HepG2 (cell line): Measurements from ENCODE around the gene NPC2. TPM values are rescaled to one million over a fixed set of nuclear protein-coding genes. Genes with fewer than 3 reads are reported as not detected.

Experiments
- ATAC-seq: fragments of 200-7000 bp; cut with Tn5 transposase; 3 replicates; pipeline ENCODE4 v1.9.1; 2020; ENCODE audit warnings: mild to moderate bottlenecking, moderate library complexity
- BruUV-seq: library from RNA; stranded (reverse); fragments of 400-500 nt; replicated peaks from 2 replicates; lab custom pipeline; 2021; lab: Mats Ljungman, UMichigan
- CTCF ChIA-PET: fragments of 300-600 bp; formaldehyde crosslinking; extraction: SDS; loops from one replicate; lab custom pipeline; 2021; ENCODE audit warnings: low total read pairs, inconsistent platforms, low intra/inter-chr PET ratio; lab: Yijun Ruan, JAX
- POLR2A ChIA-PET: fragments of 350-600 bp; sonication (Branson Sonifier 250); formaldehyde crosslinking; loops from one replicate; lab custom pipeline; 2020; ENCODE audit warnings: antibody characterized with exemption, inconsistent platforms; lab: Yijun Ruan, JAX
- DNase-seq: peaks from one replicate; pipeline ENCODE4 v3.0.0-alpha.2; 2015; ENCODE audit warnings: low spot score
- FAIRE-seq: peaks from 3 replicates; lab custom pipeline; 2011; peaks lifted over from hg19 to GRCh38; lab: Jason Lieb, UNC
- H2AFZ ChIP-seq: one replicate; pipeline ENCODE4 v1.6.1; 2011; ENCODE audit warnings: low read length, inconsistent platforms
- H3K27ac ChIP-seq: fragments of 300-600 bp; 3 replicates; pipeline ENCODE4 v1.8.0; 2011; ENCODE audit warnings: mixed run types, mild to moderate bottlenecking, mixed read lengths, low read length, inconsistent platforms; ENCODE audit not compliant: insufficient read depth; ENCODE audit errors: extremely low read length
- H3K27me3 ChIP-seq, 2 experiments: fragments of 200-600 bp in 1 of 2; 2 replicates in 1 of 2; 3 replicates in 1 of 2; pipeline versions ENCODE4 v1.6.0 to v1.8.0; 2011; ENCODE audit warnings: low read length in 2 of 2, mild to moderate bottlenecking in 2 of 2, moderate library complexity in 2 of 2, inconsistent platforms in 1 of 2; ENCODE audit not compliant: insufficient read depth in 2 of 2, control insufficient read depth in 1 of 2
- H3K36me3 ChIP-seq, 2 experiments: fragments of 200-600 bp in 1 of 2; replicated peaks in 1 of 2; 2 replicates in 1 of 2; 3 replicates in 1 of 2; pipeline versions ENCODE4 v1.5.1 to v1.8.0; 2011; ENCODE audit warnings: low read length in 2 of 2, inconsistent platforms in 1 of 2; ENCODE audit not compliant: insufficient read depth in 2 of 2, control insufficient read depth in 1 of 2
- H3K4me1 ChIP-seq: 2 replicates; pipeline ENCODE4 v1.5.1; 2012; ENCODE audit warnings: low read length, inconsistent platforms; ENCODE audit not compliant: insufficient read depth
- H3K4me2 ChIP-seq: 2 replicates; pipeline ENCODE4 v1.6.0; 2011; ENCODE audit warnings: low read depth, low read length, inconsistent platforms
- H3K4me3 ChIP-seq, 3 experiments: fragments of 200-600 bp in 1 of 3; sonication (generic), shearing (Covaris generic) in 1 of 3; replicated peaks in 1 of 3; 2 replicates each; pipeline ENCODE4 v1.5.1; 2011 to 2016; ENCODE audit warnings: low read length in 3 of 3, inconsistent platforms in 2 of 3, low read depth in 2 of 3, mild to moderate bottlenecking in 2 of 3, control low read depth in 1 of 3, mixed read lengths in 1 of 3; ENCODE audit not compliant: insufficient read depth in 1 of 3
- H3K79me2 ChIP-seq: one replicate; pipeline ENCODE4 v1.6.1; 2011; ENCODE audit warnings: low read length, inconsistent platforms; ENCODE audit not compliant: insufficient read depth
- H3K9ac ChIP-seq: 2 replicates; pipeline ENCODE4 v1.6.0; 2011; ENCODE audit warnings: mild to moderate bottlenecking, low read depth, low read length, inconsistent platforms; ENCODE audit not compliant: insufficient read depth
- H3K9me3 ChIP-seq: 2 replicates; pipeline ENCODE4 v1.5.1; 2012; ENCODE audit warnings: mild to moderate bottlenecking, low read length
- H4K20me1 ChIP-seq: 2 replicates; pipeline ENCODE4 v1.6.0; 2011; ENCODE audit warnings: inconsistent platforms, mild to moderate bottlenecking, low read length, moderate library complexity; ENCODE audit not compliant: insufficient read depth
- ASH2L ChIP-seq: fragments of 300-600, 200-600 bp; sonication (generic); IDR thresholded peaks from 2 replicates; pipeline ENCODE4 v1.7.0; 2017; ENCODE audit warnings: low read depth, mild to moderate bottlenecking, moderate library complexity, mixed read lengths, low read length; ENCODE audit not compliant: insufficient read length
- HNRNPUL1 ChIP-seq: fragments of 200-400 bp; formaldehyde crosslinking; IDR thresholded peaks from 2 replicates; pipeline ENCODE4 v1.6.1; 2017; ENCODE audit warnings: low read depth, mild to moderate bottlenecking, low read length, moderate library complexity
- MNT ChIP-seq: fragments of 450-650 bp; IDR thresholded peaks from 2 replicates; pipeline ENCODE4 v1.6.1; 2016
- MXI1 ChIP-seq: IDR thresholded peaks from 3 replicates; pipeline ENCODE4 v1.6.1; 2012; ENCODE audit warnings: low read depth, low read length, inconsistent platforms, borderline replicate concordance
- NCOA5 ChIP-seq: sonication (generic); formaldehyde crosslinking; IDR thresholded peaks from 2 replicates; pipeline ENCODE4 v1.4.0; 2020; ENCODE audit warnings: missing genetic modification reagents
- RAD51 ChIP-seq: fragments of 450-650 bp; IDR thresholded peaks from 2 replicates; pipeline ENCODE4 v1.6.1; 2016; ENCODE audit warnings: borderline replicate concordance
- SIX4 ChIP-seq: sonication (generic); formaldehyde crosslinking; IDR thresholded peaks from 2 replicates; pipeline ENCODE4 v1.4.0; 2020; ENCODE audit warnings: missing genetic modification reagents
- SMAD3 ChIP-seq: sonication (generic); formaldehyde crosslinking; IDR thresholded peaks from 2 replicates; pipeline ENCODE4 v1.4.0; 2020; ENCODE audit warnings: missing genetic modification reagents
- SPEN ChIP-seq: sonication (generic); formaldehyde crosslinking; IDR thresholded peaks from 2 replicates; pipeline ENCODE4 v1.5.1; 2020; ENCODE audit warnings: low read depth, mild to moderate bottlenecking, missing genetic modification reagents
- ZNF251 ChIP-seq: sonication (generic); formaldehyde crosslinking; IDR thresholded peaks from 2 replicates; pipeline ENCODE4 v1.9.0; 2021; ENCODE audit warnings: mild to moderate bottlenecking, missing genetic modification reagents
- ZNF317 ChIP-seq: sonication (generic); formaldehyde crosslinking; IDR thresholded peaks from 2 replicates; pipeline ENCODE4 v1.5.0; 2020; ENCODE audit warnings: mild to moderate bottlenecking, missing genetic modification reagents
- ZNF326 ChIP-seq: sonication (generic); formaldehyde crosslinking; IDR thresholded peaks from 2 replicates; pipeline ENCODE4 v1.4.0; 2020; ENCODE audit warnings: missing genetic modification reagents, borderline replicate concordance
- ZNF33B ChIP-seq: sonication (generic); formaldehyde crosslinking; IDR thresholded peaks from 2 replicates; pipeline ENCODE4 v1.5.1; 2020; ENCODE audit warnings: mild to moderate bottlenecking, missing genetic modification reagents
- ZNF431 ChIP-seq: sonication (generic); formaldehyde crosslinking; IDR thresholded peaks from 2 replicates; pipeline ENCODE4 v1.9.0; 2022; ENCODE audit warnings: missing genetic modification reagents, low read depth, mild to moderate bottlenecking, borderline replicate concordance
- ZNF569 ChIP-seq: sonication (generic); formaldehyde crosslinking; IDR thresholded peaks from 2 replicates; pipeline ENCODE4 v1.5.0; 2020; ENCODE audit warnings: mild to moderate bottlenecking, missing genetic modification reagents, moderate library complexity, borderline replicate concordance
- ZNF766 ChIP-seq: sonication (generic); formaldehyde crosslinking; IDR thresholded peaks from 2 replicates; pipeline ENCODE4 v1.5.0; 2020; ENCODE audit warnings: missing genetic modification reagents, borderline replicate concordance
- WGBS: methylation state at CpG from one replicate; pipeline ENCODE4 v1.1.6; 2017; ENCODE audit warnings: low lambda C conversion rate; 5-methylcytosine and 5-hydroxymethylcytosine counted together
- in situ Hi-C: cut with HindIII; loops from 2 replicates; pipeline ENCODE4 v1.10.0; 2017; ENCODE audit warnings: low pct_unique_long_range_greater_than_20kb; ENCODE audit not compliant: extremely low pct_ligation_motif_present
- intact Hi-C: fragments of 100-400 bp; cut with micrococcal nuclease; formaldehyde crosslinking; loops from one replicate; pipeline ENCODE4 v1.10.0; 2022; ENCODE audit not compliant: unreplicated experiment
- polyA plus RNA-seq, 8 experiments: library from polyadenylated mRNA; depleted of rRNA in 3 of 8; stranded (reverse) in 7 of 8; unstranded in 1 of 8; fragments of >200 nt; fragmentation: Illumina TruSeq in 4 of 8; extraction: Trizol in 4 of 8; gene quantifications; 2 replicates each; pipeline versions ENCODE4 v1.2.1 to v1.2.3, GENCODE V29; 2011 to 2016; ENCODE audit warnings: low read depth in 4 of 8, missing spikeins in 1 of 8, mixed read lengths in 1 of 8; ENCODE audit not compliant: insufficient read depth in 1 of 8
- total RNA-seq, 5 experiments: library from RNA; depleted of rRNA; stranded (reverse); fragments of >200 nt; fragmentation: Illumina TruSeq; extraction: Trizol; gene quantifications; 2 replicates each; pipeline ENCODE4 v1.2.3, GENCODE V29; 2016; ENCODE audit warnings: low read depth in 1 of 5
- TF ChIP-seq, protein P1 (sequence below): IDR thresholded peaks from 2 replicates; pipeline ENCODE4 v1.6.1; 2016; ENCODE audit warnings: low read depth, missing genetic modification reagents, missing compliant biosample characterization

NPC2 gene
- total and polyA plus RNA-seq, 2 of the 13 experiments (the other 11 are each of a cell fraction or from before 2014, with no cell fraction given): 132 to 164 TPM

DNA sequence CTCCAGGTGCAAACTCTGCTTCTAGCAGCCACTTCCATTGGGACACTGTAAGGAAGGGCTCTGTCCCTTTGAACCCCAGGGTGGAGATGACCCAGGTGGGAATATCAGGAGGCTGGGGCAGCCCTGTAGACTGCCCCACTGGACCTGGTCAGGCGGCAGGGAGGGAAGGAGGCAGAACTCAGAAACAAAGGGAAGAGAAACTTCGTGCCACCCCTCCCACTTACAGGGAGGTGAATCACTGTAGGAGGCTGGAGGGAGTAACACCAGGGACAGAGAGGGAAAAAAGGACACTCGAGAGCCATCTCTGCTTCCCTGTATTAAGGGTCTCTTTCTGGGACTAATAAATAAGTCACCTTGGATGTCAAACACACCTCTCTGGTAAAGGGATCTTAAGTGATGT is 37.9 kb upstream of the NPC2 start:
- no peak overlapping the region for H3K4me3 ChIP-seq
- intact Hi-C loops: no loop called here
- no peak for ATAC-seq
- no peak for FAIRE-seq
- no peaks in the 10 kb centered on the region for H3K4me1 ChIP-seq
- ChIA-PET CTCF (no interaction called here), POLR2A (no interaction called here)
- H3K9ac ChIP-seq: no peak overlapping the region
- no peak overlapping the region for H3K27ac ChIP-seq
- no TSS peak for BruUV-seq
- no peaks in the 10 kb centered on the region for H3K36me3 ChIP-seq
- no peak overlapping the region for H3K4me2 ChIP-seq
- DNase-seq: no peak
- peaks cover 3 to 49% of the 10 kb centered on the region in 2 experiments; a peak in 4 of 5 replicates for H3K27me3 ChIP-seq
- no peaks in the 10 kb centered on the region for H4K20me1 ChIP-seq
- WGBS: 15% methylated on average over 3 of the region's 3 CpGs
- H3K9me3 ChIP-seq: no peaks in the 10 kb centered on the region
- no peak overlapping the region for H2AFZ ChIP-seq
- in situ Hi-C loops: no loop called here
- H3K79me2 ChIP-seq: no peaks in the 10 kb centered on the region
- TF ChIP-seq ZNF251 (CRISPR knock-in tag) (no peak), ZNF766 (CRISPR knock-in tag) (no peak), ZNF569 (no peak), SIX4 (CRISPR knock-in tag) (no peak), ZNF33B (no peak), HNRNPUL1 (no peak), RAD51 (no peak), ASH2L (no peak), ZNF326 (no peak), ZNF431 (no peak), SMAD3 (no peak), NCOA5 (no peak), MNT (no peak), MXI1 (no peak), SPEN (CRISPR knock-in tag) (no peak), ZNF317 (CRISPR knock-in tag) (no peak)
- TF ChIP-seq, protein P1, sequence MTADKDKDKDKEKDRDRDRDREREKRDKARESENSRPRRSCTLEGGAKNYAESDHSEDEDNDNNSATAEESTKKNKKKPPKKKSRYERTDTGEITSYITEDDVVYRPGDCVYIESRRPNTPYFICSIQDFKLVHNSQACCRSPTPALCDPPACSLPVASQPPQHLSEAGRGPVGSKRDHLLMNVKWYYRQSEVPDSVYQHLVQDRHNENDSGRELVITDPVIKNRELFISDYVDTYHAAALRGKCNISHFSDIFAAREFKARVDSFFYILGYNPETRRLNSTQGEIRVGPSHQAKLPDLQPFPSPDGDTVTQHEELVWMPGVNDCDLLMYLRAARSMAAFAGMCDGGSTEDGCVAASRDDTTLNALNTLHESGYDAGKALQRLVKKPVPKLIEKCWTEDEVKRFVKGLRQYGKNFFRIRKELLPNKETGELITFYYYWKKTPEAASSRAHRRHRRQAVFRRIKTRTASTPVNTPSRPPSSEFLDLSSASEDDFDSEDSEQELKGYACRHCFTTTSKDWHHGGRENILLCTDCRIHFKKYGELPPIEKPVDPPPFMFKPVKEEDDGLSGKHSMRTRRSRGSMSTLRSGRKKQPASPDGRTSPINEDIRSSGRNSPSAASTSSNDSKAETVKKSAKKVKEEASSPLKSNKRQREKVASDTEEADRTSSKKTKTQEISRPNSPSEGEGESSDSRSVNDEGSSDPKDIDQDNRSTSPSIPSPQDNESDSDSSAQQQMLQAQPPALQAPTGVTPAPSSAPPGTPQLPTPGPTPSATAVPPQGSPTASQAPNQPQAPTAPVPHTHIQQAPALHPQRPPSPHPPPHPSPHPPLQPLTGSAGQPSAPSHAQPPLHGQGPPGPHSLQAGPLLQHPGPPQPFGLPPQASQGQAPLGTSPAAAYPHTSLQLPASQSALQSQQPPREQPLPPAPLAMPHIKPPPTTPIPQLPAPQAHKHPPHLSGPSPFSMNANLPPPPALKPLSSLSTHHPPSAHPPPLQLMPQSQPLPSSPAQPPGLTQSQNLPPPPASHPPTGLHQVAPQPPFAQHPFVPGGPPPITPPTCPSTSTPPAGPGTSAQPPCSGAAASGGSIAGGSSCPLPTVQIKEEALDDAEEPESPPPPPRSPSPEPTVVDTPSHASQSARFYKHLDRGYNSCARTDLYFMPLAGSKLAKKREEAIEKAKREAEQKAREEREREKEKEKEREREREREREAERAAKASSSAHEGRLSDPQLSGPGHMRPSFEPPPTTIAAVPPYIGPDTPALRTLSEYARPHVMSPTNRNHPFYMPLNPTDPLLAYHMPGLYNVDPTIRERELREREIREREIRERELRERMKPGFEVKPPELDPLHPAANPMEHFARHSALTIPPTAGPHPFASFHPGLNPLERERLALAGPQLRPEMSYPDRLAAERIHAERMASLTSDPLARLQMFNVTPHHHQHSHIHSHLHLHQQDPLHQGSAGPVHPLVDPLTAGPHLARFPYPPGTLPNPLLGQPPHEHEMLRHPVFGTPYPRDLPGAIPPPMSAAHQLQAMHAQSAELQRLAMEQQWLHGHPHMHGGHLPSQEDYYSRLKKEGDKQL: no peak
